Stimulated activated CD4-positive, alpha-beta T cell treated with anti-CD3 and anti-CD28 coated beads, Interleukin-12 subunit alpha, Interleukin-12 subunit beta, amount 100 ng/mL, for 48 hours (primary cell): ENCODE measurements around the gene TBATA.
A peak's percentile ranks its signal among the peaks of the same experiment; 100 is the strongest.

Source experiments
- DNase-seq, 3 donors: peaks; one replicate each; pipeline ENCODE4 v3.0.0-alpha.2; 2020; ENCODE audit warnings: low read depth in 2 of 3, low spot score in 1 of 3

TBATA gene

GRCh38 chr10:70809011-70809611, 23.9 kb upstream of the TBATA start:
- no peak for DNase-seq

DNA sequence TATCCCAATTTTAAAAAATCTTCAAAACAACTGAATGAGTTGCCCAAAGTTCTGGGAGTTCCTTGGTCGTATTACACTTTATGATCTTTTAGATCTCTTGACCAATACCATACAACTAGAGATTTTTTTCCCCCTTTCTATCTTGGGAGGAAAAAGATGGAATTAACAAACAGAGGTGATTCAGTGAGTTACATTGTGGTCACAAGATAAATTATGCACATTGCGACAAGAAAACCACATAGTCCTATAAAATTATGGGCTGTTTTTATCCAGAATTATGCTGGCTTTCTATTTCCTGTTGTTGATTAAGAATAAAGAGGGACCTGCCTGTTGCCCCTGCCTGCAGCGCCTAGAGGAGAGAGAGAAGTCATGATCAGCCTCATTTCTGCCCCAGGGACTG, 22.4 kb upstream of the TBATA start:
- no peak for DNase-seq

DNA sequence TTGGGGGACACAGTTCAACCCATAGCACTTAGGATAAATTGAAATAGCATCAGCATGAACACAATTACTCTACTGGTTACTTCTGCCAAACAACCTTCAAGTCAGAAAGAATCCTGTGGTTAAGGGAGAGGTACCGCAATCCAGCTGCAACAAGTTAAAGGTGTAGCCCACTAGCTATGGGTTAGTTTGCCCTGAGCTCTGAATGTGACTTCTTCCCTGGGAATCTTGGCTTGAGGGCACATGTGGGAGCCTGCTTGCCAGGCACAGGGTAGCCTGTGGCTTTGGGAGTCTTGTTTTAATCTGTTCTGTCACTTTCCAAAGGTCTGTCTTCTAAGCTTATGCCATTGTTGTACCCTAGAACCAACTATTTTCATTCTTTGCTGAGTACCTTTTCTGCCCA, 21.7 kb upstream of the TBATA start:
- DNase-seq: no peak

- DNase-seq: no peak
These were observed 20.5 kb upstream of the TBATA start for GRCh38 chr10:70805619-70806215.

GRCh38 chr10:70804421-70804808, 19.2 kb upstream of the TBATA start:
- no peak for DNase-seq

- no peak for DNase-seq
These were observed 18.7 kb upstream of the TBATA start for GRCh38 chr10:70803775-70804420.

DNA sequence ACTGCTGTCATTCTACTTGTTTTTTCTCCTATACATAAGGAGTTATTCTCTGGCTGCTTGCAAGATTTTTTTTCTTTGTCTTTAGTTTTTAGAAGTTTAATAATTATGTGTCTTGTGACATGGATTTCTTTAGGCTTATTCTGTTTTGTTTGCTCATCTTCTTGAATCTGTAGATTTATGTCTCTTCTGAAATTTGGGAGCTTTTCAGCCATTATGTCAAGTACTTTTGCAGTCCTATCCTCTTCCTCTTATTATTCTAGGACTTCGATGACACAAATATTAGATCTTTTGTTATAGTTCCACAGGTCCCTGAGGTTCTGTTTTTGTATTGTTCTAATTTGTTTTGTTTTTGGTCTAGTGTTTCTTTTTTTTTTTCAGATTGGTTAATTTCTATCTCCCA, 16.7 kb upstream of the TBATA start:
- no peak for DNase-seq

DNA sequence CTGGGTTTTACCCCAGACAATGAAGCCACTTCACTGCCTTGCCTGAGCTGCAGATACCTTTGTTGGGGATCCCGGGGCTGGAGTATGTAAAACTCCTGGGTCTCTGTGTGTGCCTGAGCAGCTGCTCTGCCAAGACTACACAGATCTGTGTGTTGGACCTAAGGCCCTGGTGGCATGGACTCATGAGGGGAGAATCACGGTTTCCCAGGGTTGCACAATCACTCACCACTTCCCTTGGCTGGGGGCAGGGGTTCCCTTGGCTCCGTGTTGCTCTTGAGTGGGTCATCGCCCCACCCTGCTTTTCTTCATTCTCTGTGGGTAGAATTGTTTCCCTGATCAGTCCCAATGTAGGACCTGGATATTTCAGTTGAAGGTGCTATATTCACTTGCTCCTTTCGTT, 13.9 kb upstream of the TBATA start:
- DNase-seq: no peak

DNA sequence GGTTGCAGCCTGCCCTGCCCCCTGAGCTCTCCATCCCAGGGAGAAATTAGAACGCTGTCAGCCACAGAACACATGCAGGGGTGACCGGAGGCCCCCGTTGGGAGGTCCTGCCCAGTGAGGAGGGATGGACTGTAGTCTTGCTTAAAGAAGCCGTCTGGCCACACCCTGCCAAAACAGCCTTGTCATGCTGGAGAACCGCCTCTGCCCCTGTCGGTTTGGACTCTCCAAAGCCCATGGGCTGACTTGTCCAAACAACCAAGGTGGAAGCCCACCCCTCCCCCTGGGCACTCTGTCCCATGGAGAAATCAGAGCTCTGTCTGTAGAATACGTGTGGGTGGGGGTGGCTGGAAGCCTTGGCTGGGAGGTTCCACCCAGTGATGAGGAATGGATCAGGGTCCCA, 12.7 kb upstream of the TBATA start:
- no peak for DNase-seq

GRCh38 chr10:70795613-70796012, 10.4 kb upstream of the TBATA start:
- no peak for DNase-seq

DNA sequence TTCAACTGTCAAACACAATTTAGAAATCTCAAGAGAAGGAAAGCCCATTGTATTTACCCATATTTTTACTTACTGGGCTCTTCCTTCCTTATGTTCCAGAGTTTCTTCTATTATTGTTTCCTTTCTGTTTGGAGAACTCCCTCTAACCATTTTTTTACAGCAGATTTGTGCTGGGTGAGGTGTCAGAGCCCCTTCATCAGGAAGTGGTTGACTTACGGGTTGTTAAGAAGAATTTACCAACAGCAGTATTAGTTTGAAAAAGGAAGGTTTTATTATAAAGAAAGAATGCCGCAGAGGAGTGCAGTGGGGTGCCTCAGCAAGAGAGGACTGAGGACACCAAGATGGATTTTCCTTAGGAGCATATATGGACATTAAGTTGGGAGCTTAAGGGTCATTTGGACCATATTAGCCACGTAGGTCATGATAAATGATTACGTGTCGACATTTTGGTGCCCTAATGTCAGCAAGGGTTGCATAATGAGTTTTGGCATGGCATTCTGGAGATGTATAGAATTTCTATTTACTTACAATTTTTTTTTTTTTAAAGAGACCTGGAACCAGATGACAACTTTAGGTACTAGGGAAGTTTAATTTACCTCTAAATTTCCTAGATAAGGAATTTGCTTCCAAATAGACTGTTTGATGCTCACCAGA, 6.3 kb upstream of the TBATA start:
- no peak for DNase-seq

GRCh38 chr10:70786799-70787415, 1.7 kb upstream of the TBATA start:
- DNase-seq: peak in 1 of 3 donors; percentile 2

DNA sequence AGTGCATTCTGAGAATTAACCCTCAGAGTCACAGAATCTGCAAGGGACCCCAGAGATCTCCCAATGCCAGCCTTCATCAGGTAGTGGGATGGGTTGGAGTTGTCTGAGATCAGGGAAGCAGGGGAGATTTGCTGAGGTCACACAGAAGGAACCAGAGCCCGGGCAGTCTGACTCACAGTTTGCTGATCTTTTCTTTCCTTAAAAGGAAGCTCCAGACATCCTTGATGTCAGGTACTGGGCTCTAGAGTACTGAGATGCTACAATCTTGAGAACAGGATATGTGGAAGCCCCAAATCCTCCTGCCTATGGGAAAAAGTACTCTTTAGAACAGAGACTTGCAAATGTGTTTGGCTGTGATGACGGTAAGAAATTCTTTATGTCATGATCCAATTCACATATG, 706 bp downstream of the TBATA start:
- DNase-seq: no peak

GRCh38 chr10:70784016-70784415, 1.2 kb downstream of the TBATA start:
- no peak for DNase-seq

- no peak for DNase-seq
These were observed 2.2 kb downstream of the TBATA start for GRCh38 chr10:70782746-70783680.

GRCh38 chr10:70782086-70782745, 3.0 kb downstream of the TBATA start:
- DNase-seq: no peak

DNA sequence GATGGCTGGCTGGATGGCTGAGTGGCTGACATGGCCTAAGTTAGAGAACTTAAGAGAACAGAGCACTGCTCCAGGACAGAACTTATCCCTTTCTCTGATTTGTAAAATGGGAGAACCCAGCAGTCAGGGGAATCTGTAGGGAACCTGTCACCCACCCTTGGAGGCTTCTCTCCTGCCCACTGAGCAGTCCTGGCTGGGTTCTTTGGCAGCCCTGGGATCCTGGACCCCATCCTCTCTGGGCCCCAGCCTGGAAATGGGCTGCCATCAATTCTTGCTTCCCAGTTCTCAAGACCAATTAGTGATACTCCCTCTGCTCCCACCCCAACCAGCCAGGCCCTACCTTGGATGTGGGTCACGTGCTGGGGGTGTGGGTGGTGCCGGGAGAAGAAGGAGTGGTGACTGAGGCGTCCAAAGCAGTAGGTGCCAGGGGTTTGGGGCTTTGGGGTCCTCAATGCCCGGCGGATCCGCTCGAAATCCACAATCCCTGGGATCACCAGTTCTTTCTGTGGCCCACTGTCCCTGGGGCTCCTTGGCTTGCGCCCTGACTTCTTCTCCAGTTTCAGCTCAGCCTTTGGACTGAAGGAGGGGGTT, 3.6 kb downstream of the TBATA start:
- DNase-seq: no peak

- no peak for DNase-seq
These were observed 4.4 kb downstream of the TBATA start for GRCh38 chr10:70780772-70781171.

DNA sequence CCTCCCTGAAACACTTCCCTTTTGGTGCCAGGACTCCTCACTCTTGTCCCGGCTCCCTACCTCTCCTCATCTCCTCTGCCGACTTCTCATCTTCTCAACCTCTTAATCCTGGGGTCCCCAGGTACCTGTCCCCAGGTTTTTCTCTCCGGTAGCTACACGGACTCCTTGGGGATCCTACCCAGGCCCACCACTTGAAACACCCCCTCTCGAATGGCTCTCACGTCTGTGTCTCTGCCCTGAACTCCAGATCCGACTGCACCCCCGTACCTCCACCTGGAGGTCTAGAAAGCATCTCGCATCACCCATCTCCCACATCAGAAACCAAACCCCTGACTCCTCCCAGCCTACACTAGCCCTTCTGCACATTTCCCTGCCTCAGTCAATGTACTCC, 4.8 kb downstream of the TBATA start:
- DNase-seq: no peak
